NCI-H774 (cell line): ENCODE measurements around the gene KSR1.
"Not testable (repeated sequence)": the region's sequence is repeated elsewhere in the genome, so short reads cannot be mapped to it uniquely, and the experiment has no call there.

ENCODE experiments used
- DNase-seq: peaks from one replicate; lab custom pipeline; 2025; lab: John Stamatoyannopoulos, UW

Gene KSR1

DNA sequence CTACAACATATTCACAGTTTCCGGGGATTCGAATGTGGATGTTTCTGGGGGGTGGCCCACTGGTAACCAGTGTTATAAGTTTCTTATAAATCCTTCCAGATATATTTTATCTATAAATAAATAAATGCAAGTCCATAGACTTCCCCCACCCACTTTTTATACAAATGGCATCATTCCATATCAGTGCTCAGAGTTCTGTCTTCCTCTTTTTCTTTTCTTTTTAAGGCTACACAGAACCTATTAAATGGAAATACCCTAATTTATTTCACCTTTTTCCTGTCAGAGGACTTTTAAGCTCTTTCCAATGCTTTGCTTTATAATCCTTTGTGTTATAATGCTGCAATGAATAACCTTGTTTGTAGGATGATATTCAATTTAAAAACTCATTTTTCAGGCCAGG, 178.5 kb downstream of the KSR1 start:
- DNase-seq, result no peak

DNA sequence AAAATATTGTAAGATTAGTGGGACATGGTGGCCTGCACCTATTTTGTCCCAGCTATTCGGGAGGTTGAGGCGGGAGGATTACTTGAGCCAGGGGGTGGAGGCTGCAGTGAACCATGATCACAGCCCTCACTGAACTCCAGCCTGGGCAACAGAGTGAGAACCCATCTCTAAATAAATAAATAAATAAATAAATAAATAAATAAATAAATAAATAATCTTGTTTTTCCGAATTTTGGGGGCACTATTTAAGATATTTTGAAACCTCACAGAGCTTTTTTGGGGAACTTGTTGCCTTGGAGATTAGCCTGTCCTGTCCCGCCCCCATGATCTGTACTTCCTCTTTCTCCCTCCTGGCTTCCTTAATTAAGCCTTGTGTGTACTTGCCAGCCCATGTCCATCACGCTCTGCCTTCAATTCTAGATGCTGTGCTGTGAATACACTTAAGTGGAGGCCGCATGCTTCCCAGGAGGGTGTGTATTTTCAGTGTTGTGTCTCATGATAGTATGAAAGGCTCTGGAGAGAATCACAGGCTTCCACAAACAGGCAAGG, 179.1 kb downstream of the KSR1 start:
- DNase-seq, result no peak

DNA sequence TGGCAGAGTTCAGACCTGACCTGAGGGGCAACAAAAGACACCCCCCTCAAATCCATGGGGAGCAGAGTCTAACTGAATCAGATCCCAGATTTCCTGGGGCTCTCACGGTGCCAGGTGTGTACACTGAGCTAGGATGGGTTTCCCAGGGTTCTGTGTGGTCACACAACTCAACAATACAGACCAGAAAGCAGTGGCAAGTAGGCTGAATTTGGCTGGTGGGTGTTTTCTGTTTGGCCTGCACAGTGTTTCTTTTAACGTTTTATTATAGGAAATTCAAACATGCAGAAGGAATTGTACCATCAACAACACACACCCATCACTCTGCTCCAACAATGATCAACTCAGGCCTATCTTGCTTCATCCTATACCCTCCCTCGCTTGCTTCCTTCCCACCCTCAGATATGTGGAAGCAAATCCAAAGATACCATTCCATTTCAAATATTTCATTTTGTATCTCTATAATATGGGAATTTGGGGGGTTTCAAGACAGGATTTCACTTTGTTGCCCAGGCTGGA, 179.8 kb downstream of the KSR1 start:
- DNase-seq, result not testable (repeated sequence)

DNA sequence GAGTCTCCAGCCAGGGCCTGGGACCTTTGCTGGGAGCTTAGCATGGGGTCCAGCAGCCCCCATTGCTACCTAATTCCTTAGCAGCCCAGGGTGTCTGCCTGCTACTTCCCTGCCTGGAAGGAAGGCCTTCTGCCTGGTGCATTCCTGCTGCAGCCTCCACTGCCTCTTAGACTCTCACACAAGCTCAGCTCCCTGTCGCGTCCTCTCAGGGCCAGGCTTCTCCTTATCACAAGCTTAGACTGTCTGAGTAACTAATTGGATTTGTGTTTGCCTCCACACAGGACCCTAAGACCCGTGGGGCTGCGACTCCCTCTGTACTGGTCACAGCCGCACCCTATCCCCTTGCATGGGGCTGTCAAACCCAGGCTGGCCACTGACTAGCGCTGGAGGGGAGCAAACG, 181.6 kb downstream of the KSR1 start:
- not testable (repeated sequence) for DNase-seq

GRCh38 chr17:27638415-27638914, 182.2 kb downstream of the KSR1 start:
- not testable (repeated sequence) for DNase-seq

GRCh38 chr17:27640790-27641189, 184.5 kb downstream of the KSR1 start:
- DNase-seq, result no peak

DNA sequence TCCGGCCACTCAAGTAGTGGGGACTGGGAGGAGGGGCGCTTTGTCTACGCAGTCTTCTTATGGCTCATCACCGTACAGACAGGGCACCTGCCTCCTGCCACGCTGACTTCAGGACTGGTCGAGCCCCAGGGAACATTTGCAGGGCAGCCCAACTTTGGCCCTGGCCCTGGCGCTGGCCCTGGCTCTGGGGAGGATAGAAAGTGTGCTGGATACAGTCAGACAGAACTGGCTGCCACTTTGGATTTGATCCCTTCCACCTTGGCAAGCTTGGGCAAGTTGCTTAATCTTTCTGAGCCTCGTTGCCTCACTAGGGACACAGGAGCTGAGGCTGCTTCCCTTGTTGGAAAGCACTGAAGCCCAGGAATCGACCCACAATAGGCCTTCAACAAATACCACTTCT, 188.3 kb downstream of the KSR1 start:
- no peak for DNase-seq

DNA sequence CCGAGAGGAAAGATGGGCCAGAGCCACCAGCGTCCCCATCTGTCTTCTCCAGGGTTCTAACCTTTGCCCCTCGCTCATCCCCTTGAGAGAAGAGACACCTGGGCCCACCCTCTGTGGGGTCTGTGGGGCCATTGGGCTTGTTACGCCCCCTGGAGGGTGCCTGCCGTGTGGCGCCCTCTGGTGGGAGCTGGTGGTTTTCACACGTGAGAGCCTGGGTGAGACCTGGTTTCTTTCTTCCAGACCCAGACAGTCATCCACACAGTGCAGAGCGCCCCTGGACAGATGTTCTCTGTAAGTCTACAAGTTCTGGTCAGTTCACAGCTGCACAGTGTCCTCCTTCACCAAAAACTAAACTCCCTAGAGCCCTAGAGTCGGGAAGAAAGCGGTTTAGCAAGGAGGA, 189.4 kb downstream of the KSR1 start:
- DNase-seq, result not testable (repeated sequence)

DNA sequence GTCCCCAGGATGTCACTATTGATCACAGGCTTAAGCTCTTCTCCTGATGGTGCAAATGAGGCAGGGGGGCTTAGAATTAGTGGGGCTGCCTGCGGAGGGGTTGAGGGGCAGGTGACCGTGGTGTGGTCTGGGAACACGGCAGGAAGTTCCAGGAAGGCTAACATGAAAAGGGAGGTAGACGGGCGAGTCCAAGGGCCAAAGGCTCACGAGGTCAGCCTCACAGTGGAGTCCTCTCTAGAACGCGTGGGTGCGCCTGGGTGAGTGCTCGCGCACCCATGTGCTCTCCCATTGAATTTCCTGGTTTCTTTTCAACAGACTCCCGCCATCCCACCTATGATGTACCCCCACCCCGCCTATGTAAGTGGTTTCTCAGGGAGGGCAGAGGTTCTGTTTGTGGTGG, 190.0 kb downstream of the KSR1 start:
- DNase-seq, result no peak

DNA sequence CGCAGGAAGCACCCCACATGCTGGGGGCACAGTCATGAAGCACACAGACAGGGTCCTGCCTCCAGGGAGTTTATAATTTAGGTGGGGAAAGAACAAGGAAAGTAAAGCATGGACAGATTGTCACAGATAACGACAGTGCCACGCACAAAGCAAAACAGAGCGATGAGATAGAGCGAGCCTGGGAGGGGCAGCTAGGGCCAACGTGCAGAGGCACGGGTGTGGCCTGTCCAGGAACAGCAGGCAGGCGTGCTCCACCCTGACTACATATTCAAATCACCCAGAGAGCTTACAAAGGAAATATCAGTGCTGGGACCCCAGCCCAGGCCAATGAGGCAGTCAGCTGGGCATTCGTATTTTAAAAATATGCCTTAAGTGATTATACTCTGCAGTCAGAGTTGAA, 191.5 kb downstream of the KSR1 start:
- no peak for DNase-seq

DNA sequence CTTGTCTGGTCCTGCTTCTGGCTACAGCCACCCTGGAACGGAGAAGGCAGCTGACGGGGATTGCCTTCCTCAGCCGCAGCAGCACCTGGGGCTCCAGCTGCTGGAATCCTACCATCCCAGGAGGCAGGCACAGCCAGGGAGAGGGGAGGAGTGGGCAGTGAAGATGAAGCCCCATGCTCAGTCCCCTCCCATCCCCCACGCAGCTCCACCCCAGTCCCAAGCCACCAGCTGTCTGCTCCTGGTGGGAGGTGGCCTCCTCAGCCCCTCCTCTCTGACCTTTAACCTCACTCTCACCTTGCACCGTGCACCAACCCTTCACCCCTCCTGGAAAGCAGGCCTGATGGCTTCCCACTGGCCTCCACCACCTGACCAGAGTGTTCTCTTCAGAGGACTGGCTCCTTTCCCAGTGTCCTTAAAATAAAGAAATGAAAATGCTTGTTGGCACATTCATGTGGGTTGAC, 192.9 kb downstream of the KSR1 start:
- DNase-seq, result not testable (repeated sequence)

- DNase-seq, result no peak
These were observed 193.7 kb downstream of the KSR1 start for GRCh38 chr17:27649929-27650328.

DNA sequence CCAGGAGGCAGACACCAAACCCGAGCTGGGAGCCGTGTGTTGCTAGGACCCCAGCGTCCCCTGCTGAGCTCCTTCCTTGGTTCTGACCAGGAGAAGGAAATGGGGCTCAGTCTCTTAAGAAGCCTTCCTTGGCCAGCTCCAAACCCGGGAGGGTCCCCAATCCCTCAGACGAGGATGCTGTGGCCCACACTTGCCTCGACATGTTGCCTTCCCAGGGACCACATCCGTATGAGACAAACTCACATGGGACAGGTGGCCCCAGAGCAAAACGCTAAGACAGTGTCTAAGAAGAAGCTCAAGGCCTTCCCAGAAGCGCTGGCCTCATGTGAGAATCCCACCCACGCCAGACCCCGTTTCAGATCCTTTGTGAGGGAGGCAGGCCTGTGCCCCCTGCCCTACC, 194.6 kb downstream of the KSR1 start:
- no peak for DNase-seq

- peak; percentile 13 for DNase-seq
These were observed 195.4 kb downstream of the KSR1 start for GRCh38 chr17:27651411-27652345.

DNA sequence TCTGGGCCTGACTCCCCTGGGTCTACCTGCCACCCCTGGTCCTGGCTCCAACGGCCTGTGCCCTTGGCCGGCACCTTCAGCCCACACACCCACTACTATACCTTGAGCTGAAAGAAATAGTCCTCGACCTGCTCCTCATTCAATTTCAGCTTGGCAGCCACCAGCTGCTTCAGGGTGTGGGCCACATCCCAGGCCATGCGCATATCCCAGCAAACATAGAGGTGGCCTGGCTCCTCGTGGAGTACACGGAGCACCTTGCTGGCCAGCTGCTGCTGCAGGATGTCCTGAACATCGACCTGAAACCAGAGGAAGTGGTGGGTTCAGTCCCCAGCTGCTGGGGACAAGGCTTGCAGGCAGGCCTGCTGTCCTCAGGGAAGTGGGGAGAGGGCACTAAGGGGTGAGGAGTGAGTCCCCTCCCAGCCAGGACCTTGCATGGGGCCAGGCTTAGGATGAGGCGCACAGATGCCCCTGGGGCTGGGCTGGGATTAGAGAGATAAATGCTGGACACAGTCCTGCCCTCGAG, 197.3 kb downstream of the KSR1 start:
- not testable (repeated sequence) for DNase-seq

GRCh38 chr17:27654136-27654535, 197.9 kb downstream of the KSR1 start:
- no peak for DNase-seq

DNA sequence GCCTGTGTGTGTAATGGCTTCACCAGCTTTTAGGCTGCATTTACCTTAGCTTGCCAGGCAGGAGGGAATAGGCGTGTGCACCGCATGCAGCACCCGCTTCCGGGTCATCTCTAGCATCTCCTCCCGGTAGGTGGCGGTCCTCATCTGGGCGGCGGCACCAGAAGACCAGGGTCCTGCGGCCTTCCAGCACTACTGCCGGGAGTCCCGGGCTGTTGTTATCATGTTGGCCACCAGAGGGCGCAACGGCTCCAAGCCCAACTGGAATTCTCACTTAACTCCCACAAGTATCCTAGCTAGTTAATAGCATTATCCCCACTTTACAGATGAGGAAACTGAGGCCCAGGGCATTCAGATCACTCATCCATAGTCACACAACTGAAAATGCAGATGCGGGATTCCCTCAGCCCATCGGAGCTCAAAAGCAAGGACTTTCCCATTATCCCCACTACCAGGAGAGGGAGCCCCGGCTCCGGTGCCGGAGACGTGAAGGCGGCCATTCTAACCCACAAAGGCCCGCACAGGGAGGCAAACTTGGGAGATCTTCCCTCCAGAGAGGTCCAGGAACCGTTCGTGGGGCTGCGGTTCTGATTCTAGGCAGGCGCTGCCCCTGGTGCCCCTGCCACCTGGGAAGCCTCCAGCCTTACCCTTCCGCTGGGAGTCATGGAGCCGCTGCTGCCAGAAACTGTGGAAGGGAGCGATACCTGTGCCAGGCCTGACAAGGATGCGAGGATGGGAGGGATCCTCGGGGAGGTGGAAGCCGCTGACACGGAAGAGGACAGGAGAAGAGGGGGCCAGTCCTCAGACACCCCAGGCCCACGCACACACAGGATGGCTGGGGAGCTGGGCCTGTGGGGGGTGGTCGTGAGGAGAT, 198.6 kb downstream of the KSR1 start:
- DNase-seq, result peak; percentile 59

- DNase-seq, result not testable (repeated sequence)
These were observed 199.4 kb downstream of the KSR1 start for GRCh38 chr17:27655525-27656111.

DNA sequence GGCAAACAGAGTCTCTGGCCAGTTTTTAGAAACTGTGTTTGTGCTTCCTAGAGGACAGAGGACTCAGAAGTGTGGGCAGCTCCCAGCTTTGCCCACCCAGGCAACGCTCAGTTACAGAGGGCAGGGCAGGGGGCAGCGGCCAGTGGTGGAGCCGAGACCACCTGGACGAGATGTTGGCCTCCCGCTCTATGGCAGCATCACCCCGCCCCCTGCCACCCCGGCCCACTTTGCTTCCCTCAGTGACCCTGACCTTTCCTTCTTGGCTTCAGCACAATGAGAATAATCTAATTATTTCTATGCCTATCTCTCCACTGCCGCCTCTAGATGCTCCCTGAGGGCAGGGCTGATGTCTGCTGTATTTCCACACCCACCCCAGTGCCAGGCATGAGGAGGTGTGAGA, 200.4 kb downstream of the KSR1 start:
- not testable (repeated sequence) for DNase-seq

DNA sequence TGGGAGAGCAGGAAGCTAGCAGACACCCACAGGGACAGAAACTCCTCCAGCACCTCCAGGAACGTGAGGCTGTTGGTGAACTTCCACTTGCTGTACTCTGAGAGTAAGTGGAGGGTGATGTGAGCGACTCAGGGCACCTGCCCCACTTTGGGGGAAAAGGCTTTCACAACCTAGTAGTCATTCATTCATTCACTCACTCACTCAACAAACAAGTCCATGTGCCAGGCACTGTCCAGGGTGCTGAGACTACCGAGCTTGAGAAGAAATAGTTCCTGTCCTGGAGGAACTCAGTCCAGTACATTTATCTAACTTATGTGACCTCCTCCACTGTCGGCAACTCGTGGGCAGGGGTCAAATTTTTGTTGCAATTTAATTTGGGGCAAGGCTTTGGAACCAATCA, 201.4 kb downstream of the KSR1 start:
- no peak for DNase-seq

DNA sequence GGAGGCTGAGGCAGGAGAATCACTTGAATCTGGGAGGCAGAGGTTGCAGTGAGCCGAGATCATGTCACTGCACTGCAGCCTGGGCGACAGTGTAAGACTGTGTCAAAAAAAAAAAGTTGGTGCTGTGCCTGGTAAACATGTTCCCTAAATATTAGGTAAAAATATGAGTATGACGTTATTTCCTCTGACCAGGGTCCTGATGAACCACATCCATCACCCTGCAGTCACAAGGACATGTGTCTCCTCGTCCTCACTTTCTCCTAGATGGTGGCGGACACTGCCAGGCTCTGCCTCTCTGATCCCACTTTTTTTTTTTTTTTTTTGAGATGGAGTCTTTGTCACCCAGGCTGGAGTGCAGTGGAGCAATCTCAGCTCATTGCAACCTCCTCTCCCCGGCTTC, 203.4 kb downstream of the KSR1 start:
- no peak for DNase-seq
